MM.1S (cell line): ENCODE results near the gene PHF12.

ENCODE experiments used
- DNase-seq: peaks from one replicate; pipeline ENCODE4 v3.0.0-alpha.2; 2015
- H2AFZ ChIP-seq: fragments of 300-600 bp; sonication (generic); 2 replicates; pipeline ENCODE4 v1.6.0; 2016; ENCODE audit warnings: antibody characterized with exemption, low read length
- H3F3A ChIP-seq: fragments of 300-600 bp; sonication (generic); 2 replicates; pipeline ENCODE4 v1.6.1; 2016; ENCODE audit warnings: mild to moderate bottlenecking, antibody characterized with exemption, low read length, moderate library complexity, mixed read lengths; ENCODE audit not compliant: insufficient read depth
- H3K27ac ChIP-seq: fragments of 300-600 bp; sonication (generic); 2 replicates; pipeline ENCODE4 v1.5.1; 2016; ENCODE audit warnings: mild to moderate bottlenecking, low read length
- H3K27me3 ChIP-seq: fragments of 300-600 bp; sonication (generic); replicated peaks from 2 replicates; pipeline ENCODE4 v1.6.0; 2016; ENCODE audit warnings: low read length; ENCODE audit not compliant: insufficient read depth
- H3K36me3 ChIP-seq: fragments of 300-600 bp; sonication (generic); replicated peaks from 2 replicates; pipeline ENCODE4 v1.6.1; 2016; ENCODE audit warnings: mild to moderate bottlenecking, low read length, mixed read lengths; ENCODE audit not compliant: insufficient read depth
- H3K4me1 ChIP-seq: fragments of 300-600 bp; sonication (generic); 2 replicates; pipeline ENCODE4 v1.6.1; 2016; ENCODE audit warnings: low read length, mixed read lengths
- H3K4me2 ChIP-seq: fragments of 300-600 bp; sonication (generic); 2 replicates; pipeline ENCODE4 v1.6.0; 2016; ENCODE audit warnings: low read depth, low read length
- H3K4me3 ChIP-seq: fragments of 300-600 bp; sonication (generic); 2 replicates; pipeline ENCODE4 v1.5.1; 2016; ENCODE audit warnings: low read length, mixed read lengths
- H3K79me2 ChIP-seq: fragments of 300-600 bp; sonication (generic); 2 replicates; pipeline ENCODE4 v1.6.1; 2016; ENCODE audit warnings: mixed run types, low read length, mixed read lengths
- H3K9ac ChIP-seq: fragments of 300-600 bp; sonication (generic); 2 replicates; pipeline ENCODE4 v1.6.1; 2016; ENCODE audit warnings: low read length, mixed read lengths
- H3K9me2 ChIP-seq: fragments of 300-600 bp; sonication (generic); replicated peaks from 2 replicates; pipeline ENCODE4 v1.6.1; 2016; ENCODE audit warnings: mild to moderate bottlenecking, low read length, mixed read lengths; ENCODE audit not compliant: insufficient read depth
- H3K9me3 ChIP-seq: fragments of 300-600 bp; sonication (generic); replicated peaks from 2 replicates; pipeline ENCODE4 v1.6.1; 2016; ENCODE audit warnings: mild to moderate bottlenecking, low read length, mixed read lengths; ENCODE audit not compliant: insufficient read depth
- H4K20me1 ChIP-seq: fragments of 300-600 bp; sonication (generic); 2 replicates; pipeline ENCODE4 v1.6.1; 2016; ENCODE audit warnings: mild to moderate bottlenecking, low read length, moderate library complexity, mixed read lengths; ENCODE audit not compliant: insufficient read depth
- CTCF ChIP-seq: fragments of 300-600 bp; sonication (generic); IDR thresholded peaks from 2 replicates; pipeline ENCODE4 v1.5.1; 2016; ENCODE audit warnings: antibody characterized with exemption, low read length, mixed read lengths
- EZH2 ChIP-seq: fragments of 300-600 bp; sonication (generic); optimal IDR thresholded peaks from 2 replicates; pipeline ENCODE3; 2017; ENCODE audit warnings: low read depth, mild to moderate bottlenecking, antibody characterized with exemption, low read length, mixed read lengths
- EZH2phosphoT487 ChIP-seq: fragments of 300-600 bp; sonication (generic); IDR thresholded peaks from 2 replicates; pipeline ENCODE4 v1.6.1; 2018; ENCODE audit warnings: antibody characterized with exemption, low read length

PHF12 gene

GRCh38 chr17:28860363-28860808 is 90.9 kb downstream of the PHF12 start:
- Histone ChIP-seq H3K36me3 (0 out of 2 replicates have a peak, but pooled peaks cover 2% of the 10 kb centered on the region), H3K79me2 (peaks cover 11% of the 10 kb centered on the region), H2AFZ (no peak overlapping the region), H3K9me2 (no peaks in the 10 kb centered on the region), H3K4me2 (no peak overlapping the region), H3F3A (no peaks in the 10 kb centered on the region), H3K4me1 (no peaks in the 10 kb centered on the region), H3K27ac (no peak overlapping the region), H3K9ac (no peak overlapping the region), H3K9me3 (no peaks in the 10 kb centered on the region), H3K4me3 (no peak overlapping the region), H4K20me1 (no peaks in the 10 kb centered on the region), H3K27me3 (no peaks in the 10 kb centered on the region)
- no peak for DNase-seq
- TF ChIP-seq CTCF (no peak), EZH2 (no peak), EZH2phosphoT487 (no peak)

GRCh38 chr17:28858801-28859355 is 92.4 kb downstream of the PHF12 start:
- peaks cover 20% of the 10 kb centered on the region for H3K79me2 ChIP-seq
- no peaks in the 10 kb centered on the region for H3F3A ChIP-seq
- no peak for TF ChIP-seq EZH2phosphoT487
- TF ChIP-seq EZH2, result no peak
- TF ChIP-seq CTCF, result no peak
- no peak overlapping the region for H3K27ac ChIP-seq
- H3K4me2 ChIP-seq, result no peak overlapping the region
- H3K9me3 ChIP-seq, result no peaks in the 10 kb centered on the region
- no peaks in the 10 kb centered on the region for H4K20me1 ChIP-seq
- no peak overlapping the region for H3K9ac ChIP-seq
- no peak overlapping the region for H3K4me3 ChIP-seq
- H3K9me2 ChIP-seq, result no peaks in the 10 kb centered on the region
- DNase-seq, result no peak
- no peaks in the 10 kb centered on the region for H3K4me1 ChIP-seq
- no peaks in the 10 kb centered on the region for H3K27me3 ChIP-seq
- no peak overlapping the region for H2AFZ ChIP-seq
- 0 out of 2 replicates have a peak, but pooled peaks cover 2% of the 10 kb centered on the region for H3K36me3 ChIP-seq

GRCh38 chr17:28857905-28858800 is 93.2 kb downstream of the PHF12 start:
- TF ChIP-seq CTCF, result no peak
- TF ChIP-seq EZH2phosphoT487, result no peak
- no peak for TF ChIP-seq EZH2
- no peaks in the 10 kb centered on the region for H3K9me3 ChIP-seq
- H3K4me2 ChIP-seq, result no peak overlapping the region
- peaks cover 20% of the 10 kb centered on the region for H3K79me2 ChIP-seq
- no peaks in the 10 kb centered on the region for H3F3A ChIP-seq
- no peaks in the 10 kb centered on the region for H3K4me1 ChIP-seq
- H2AFZ ChIP-seq, result no peak overlapping the region
- H3K27me3 ChIP-seq, result no peaks in the 10 kb centered on the region
- DNase-seq, result no peak
- H3K27ac ChIP-seq, result no peak overlapping the region
- 0 out of 2 replicates have a peak, but pooled peaks cover 2% of the 10 kb centered on the region for H3K36me3 ChIP-seq
- H3K4me3 ChIP-seq, result no peak overlapping the region
- no peaks in the 10 kb centered on the region for H3K9me2 ChIP-seq
- no peaks in the 10 kb centered on the region for H4K20me1 ChIP-seq
- no peak overlapping the region for H3K9ac ChIP-seq
